Activated effector memory CD4-positive, alpha-beta T cell treated with Interleukin-2 at 50 U/mL for 16 hours (primary cell): ENCODE data around the gene MINK1.
A peak's percentile ranks its signal among the peaks of the same experiment; 100 is the strongest.

Experiments used
- DNase-seq: peaks from one replicate; pipeline ENCODE4 v3.0.0-alpha.2; 2020

MINK1 gene

GRCh38 chr17:4938688-4939545, 105.8 kb downstream of the MINK1 start:
- DNase-seq: no peak

GRCh38 chr17:4939546-4939795, 106.3 kb downstream of the MINK1 start:
- no peak for DNase-seq

DNA sequence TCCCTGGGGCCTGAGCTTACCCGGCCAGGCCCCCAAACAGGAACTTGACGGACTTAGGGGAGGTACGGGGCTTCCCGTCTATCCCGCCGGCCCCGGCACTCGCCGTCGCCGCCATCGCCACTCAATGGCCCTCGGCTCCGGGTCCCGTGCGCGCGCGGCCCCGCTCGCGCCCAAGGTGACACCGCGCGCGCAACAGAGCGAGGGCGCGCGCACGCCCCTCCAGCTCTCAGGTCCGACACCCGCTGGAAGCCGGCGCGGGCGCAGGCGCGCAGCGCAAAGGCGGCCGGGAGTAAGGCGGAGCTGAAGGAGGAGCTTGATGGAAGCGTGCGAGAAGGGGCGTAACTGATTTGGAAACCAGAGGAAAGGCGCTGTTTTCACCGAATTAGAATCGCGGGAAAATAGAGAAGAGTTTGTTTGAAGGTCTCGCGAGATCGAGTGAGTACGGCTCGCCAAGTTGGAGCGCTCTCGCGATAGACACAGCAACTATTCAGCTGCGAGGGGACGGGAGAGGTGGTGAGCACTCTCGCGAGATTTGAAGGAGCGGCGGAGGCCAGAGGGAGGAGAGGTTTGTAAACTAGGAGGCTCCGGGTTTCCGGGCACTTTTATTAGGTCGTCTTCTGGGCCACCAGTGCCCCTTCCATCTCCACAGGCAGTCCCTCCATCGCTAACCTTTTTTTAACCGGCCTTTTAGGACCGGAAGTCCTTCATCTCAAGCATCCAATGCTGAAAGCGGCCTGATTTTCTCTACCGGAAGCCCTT, 106.8 kb downstream of the MINK1 start, which contains the start of the genes RNF167 and SLC25A11:
Gene RNF167, plus strand, starts transcription at position 473 of the 759 bp plus-strand sequence. CDS start 642 bp downstream, outside the sequence.
Gene SLC25A11, minus strand, starts transcription at position 251 of the 759 bp plus-strand sequence. Its CDS starts 136 bp downstream, at position 115.
- peak; percentile 98 for DNase-seq

- peak; percentile 43 for DNase-seq
These were observed 107.6 kb downstream of the MINK1 start for GRCh38 chr17:4940555-4941318.

DNA sequence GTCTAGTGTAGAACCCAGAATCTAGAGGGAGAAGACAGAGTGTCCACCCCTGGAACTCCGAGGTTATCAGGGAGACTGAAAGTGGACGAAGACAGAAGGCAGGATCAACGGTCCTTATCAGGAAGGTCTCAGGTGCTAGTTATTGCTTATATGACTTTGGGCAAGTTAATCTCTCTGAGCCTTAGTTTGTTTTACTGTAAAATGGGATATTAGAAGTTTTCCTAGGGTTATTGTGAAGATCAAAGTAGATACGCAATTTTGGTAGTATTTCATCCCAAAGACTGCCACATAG, 108.1 kb downstream of the MINK1 start:
- no peak for DNase-seq

DNA sequence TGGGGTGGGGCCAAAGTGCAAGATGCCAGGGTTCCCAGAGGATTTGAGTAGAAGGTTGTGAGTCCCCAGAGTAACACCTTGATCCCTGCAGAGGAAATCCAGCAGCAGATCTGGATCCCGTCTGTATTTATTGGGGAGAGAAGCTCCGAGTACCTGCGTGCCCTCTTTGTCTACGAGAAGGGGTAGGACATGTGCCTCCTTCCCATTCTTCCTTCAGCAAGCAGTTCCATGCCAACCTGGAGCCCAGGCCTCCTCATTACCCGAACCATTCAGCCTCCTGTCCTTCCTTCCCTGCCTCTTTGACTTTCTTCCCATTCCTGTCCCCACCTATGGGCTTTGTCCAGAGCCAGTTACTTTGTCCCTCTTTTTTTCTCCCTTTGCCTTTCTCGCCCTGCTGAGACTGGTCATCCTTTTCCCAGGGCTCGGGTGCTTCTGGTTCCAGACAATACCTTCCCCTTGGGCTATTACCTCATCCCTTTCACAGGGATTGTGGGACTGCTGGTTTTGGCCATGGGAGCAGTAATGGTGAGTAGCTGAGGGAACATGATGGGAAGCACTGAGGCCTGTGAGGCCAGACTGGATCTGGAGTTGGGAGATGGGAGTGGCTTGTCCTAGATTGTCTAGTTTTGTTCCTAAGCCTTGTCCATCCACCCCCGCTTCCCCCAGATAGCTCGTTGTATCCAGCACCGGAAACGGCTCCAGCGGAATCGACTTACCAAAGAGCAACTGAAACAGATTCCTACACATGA, 109.8 kb downstream of the MINK1 start:
- no peak for DNase-seq

- peak; percentile 43 for DNase-seq
These were observed 111.0 kb downstream of the MINK1 start for GRCh38 chr17:4944163-4944553.

DNA sequence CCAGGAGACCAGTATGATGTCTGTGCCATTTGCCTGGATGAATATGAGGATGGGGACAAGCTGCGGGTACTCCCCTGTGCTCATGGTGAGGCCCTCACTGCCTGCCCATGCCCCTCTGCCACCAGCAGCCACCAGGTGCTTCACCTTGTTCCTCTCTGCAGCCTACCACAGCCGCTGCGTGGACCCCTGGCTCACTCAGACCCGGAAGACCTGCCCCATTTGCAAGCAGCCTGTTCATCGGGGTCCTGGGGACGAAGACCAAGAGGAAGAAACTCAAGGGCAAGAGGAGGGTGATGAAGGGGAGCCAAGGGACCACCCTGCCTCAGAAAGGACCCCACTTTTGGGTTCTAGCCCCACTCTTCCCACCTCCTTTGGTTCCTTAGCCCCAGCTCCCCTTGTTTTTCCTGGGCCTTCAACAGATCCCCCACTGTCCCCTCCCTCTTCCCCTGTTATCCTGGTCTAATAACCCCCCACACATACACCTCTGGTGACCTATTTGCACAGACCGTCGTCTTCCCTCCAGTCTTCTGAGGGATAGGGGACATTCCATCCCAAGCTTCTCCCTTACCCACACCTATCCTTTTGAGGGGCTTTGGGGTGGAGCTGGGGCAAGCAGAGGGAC, 111.5 kb downstream of the MINK1 start:
- no peak for DNase-seq

- DNase-seq: peak; percentile 72
These were observed 112.2 kb downstream of the MINK1 start for GRCh38 chr17:4945176-4945943.

DNA sequence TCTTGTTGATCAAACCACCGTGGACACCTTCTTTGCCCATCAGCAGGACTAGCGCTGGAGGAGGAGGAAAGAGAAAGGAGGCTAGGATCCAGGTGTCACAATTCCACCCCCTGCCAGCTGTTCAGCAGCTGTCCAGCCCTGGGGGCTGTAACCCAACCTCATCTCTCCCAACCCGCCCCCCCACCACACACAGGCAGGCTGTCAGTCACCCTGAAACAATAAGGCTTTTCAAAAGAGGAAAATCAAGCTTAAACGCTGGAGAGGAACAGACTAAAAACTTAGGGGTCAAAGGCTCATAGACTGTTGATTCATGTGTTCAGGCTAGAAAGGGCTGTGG, 112.8 kb downstream of the MINK1 start:
- no peak for DNase-seq

DNA sequence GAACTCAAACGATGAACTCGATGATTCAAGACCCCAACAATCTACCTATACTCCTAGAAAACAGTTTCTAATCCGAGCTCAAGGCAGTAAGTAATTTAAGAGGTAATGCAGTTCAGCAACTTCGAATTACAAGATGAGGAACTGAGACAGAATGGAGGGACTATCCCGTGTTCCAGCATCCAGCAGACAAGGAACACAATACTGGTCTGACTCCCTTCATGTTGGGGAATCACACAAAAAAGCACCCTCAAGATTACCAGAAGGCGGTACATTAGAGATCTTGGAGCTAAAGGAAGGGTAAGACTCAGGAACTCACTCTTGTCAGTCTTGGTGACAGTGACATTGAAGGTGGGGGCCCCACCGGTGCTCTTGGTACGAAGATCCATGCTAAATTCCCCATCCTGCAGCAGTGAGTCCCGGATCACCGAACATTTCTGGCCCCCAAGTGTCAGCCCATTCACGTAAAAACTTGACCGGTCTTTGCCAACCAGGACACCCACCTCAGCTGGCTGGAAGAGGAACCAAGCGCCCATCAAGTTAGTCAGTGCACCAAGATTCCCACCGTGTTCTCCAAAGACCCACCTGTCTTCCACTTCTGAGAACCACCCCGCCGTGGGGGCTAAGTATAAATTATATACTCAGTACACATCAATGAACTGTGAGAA, 113.3 kb downstream of the MINK1 start:
- no peak for DNase-seq

DNA sequence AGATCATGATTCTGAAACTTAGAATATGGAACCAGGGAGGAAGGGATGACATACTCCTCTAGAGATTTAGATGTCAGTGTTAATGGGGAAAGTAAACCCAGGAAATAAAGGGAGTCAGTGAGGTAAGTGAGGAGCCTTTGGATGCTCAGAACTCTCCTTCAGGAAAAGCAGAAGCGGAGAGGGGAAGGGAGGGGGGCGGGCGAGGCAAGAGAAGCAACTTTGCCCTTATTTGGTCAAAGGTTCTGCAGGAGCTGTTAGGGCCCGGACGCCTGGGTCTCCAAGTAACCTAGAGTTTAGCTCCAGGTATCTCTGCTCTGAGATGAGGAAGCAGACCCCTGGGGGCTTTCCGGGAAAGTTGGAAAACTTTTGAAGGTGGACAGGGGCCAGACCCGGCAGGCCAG, 113.9 kb downstream of the MINK1 start:
- no peak for DNase-seq
